Prostate gland (tissue), 2 donors: ENCODE results near the gene ZNF385D. TPM values are rescaled to one million over a fixed set of nuclear protein-coding genes. Genes with fewer than 3 reads are reported as not detected.

Experiments used
- DNase-seq: peaks from one replicate; pipeline ENCODE4 v3.0.0-alpha.2; 2019; ENCODE audit warnings: low spot score
- H3K27ac ChIP-seq, 2 donors: fragments of 200-600 bp; sonication (generic); 2 replicates each; pipeline ENCODE4 v1.5.1; 2017 to 2019
- H3K27me3 ChIP-seq: fragments of 200-600 bp; sonication (generic); replicated peaks from 2 replicates; pipeline ENCODE4 v1.5.1; 2019; ENCODE audit not compliant: insufficient read depth
- H3K36me3 ChIP-seq, 2 donors: fragments of 200-600 bp; sonication (generic); 1 replicate in 1 of 2; 2 replicates in 1 of 2; pipeline versions ENCODE4 v1.5.1 to v1.8.1; 2017 to 2019
- H3K4me1 ChIP-seq: fragments of 200-600 bp; sonication (generic); replicated peaks from 2 replicates; pipeline ENCODE4 v1.5.1; 2019
- H3K4me3 ChIP-seq, 2 donors: fragments of 200-600 bp; sonication (generic); 2 replicates each; pipeline ENCODE4 v1.5.1; 2017 to 2019
- H3K9me3 ChIP-seq: fragments of 200-600 bp; sonication (generic); 2 replicates; pipeline ENCODE4 v1.5.1; 2017
- CTCF ChIP-seq, 4 experiments: fragments of 200-600 bp in 2 of 4; fragments of 450-650 bp in 2 of 4; sonication (generic) in 2 of 4; IDR thresholded peaks; 1 replicate in 3 of 4; 2 replicates in 1 of 4; pipeline ENCODE4 v1.5.1; 2016 to 2019; ENCODE audit warnings: antibody characterized with exemption in 4 of 4, mild to moderate bottlenecking in 2 of 4, moderate library complexity in 2 of 4
- POLR2A ChIP-seq: fragments of 450-650 bp; IDR thresholded peaks from one replicate; pipeline ENCODE4 v1.6.1; 2016; ENCODE audit warnings: antibody characterized with exemption, mild to moderate bottlenecking
- POLR2AphosphoS5 ChIP-seq: sonication (generic); formaldehyde crosslinking; IDR thresholded peaks from one replicate; pipeline ENCODE4 v1.6.1; 2017; ENCODE audit warnings: antibody characterized with exemption
- WGBS: methylation state at CpG from one replicate; pipeline ENCODE4 v1.1.5; 2018; 5-methylcytosine and 5-hydroxymethylcytosine counted together
- intact Hi-C: fragments of 100-400 bp; cut with DNase I; formaldehyde crosslinking; loops from one replicate; pipeline ENCODE4 v1.14.2; 2022
- total RNA-seq, 2 donors: library from RNA; depleted of rRNA; stranded (reverse); fragments of >200 nt; gene quantifications; one replicate each; pipeline ENCODE4 v1.1.0, GENCODE V29; 2016

Gene ZNF385D
- total RNA-seq, 2 donors from 2014 or later = 1.0 to 5.9 TPM

DNA sequence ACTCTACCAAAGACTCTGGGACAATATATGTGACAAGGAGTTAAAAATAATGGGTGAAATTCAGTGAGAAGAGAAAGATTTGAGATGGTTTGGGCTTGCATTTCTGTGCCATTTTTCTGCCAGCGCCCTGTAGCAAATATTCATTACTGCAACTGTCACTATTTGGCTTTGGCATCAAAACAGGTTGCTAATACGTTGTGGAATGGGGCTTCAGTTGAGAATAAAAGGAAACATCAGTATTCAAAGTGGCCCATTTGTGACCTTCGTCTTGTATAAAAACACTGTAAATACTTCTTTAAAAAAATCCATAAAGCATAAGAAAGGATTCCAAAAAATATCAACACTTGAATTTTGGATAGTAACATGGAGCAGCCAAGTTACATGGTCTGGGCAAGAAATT, 309.2 kb downstream of the ZNF385D start:
- WGBS = 49% methylated on average over 3 of the region's 3 CpGs
- intact Hi-C loops = no loop called here
- TF ChIP-seq POLR2A (no peak), CTCF (IDR thresholded peaks at IDR 0.05) (no peak)

DNA sequence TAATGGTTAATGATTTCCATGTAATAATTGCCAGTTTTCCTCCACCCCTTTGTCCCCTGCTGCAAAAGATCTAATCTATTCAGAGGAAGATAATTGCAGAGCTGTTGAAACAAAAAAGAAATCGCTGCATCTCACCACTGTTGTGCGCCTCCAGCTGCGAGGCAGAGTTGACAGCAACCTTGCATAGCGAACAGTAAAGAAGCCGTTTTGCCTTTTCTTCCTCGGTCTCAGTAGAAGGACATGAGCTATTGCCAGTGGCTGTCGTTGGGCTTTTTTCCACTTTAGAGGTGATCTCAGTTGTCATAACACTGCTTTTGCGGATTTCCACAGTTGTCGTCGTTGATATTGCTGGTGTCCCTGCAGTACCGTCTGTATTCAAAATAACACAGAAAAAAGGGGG, 314.2 kb downstream of the ZNF385D start:
- Histone ChIP-seq H3K36me3 (no peaks in the 10 kb centered on the region), H3K4me1 (no peaks in the 10 kb centered on the region), H3K4me3 (no peak overlapping the region), H3K9me3 (no peaks in the 10 kb centered on the region), H3K27ac (no peak overlapping the region), H3K27me3 (no peaks in the 10 kb centered on the region)
- no peak for DNase-seq
- TF ChIP-seq POLR2AphosphoS5 (no peak), CTCF (IDR thresholded peaks at IDR 0.05) (no peak)
- 78% methylated on average over 11 of the region's 11 CpGs for WGBS
- intact Hi-C loops = no loop called here

More for the DNA sequence above, 309.2 kb downstream of the ZNF385D start:
- no peaks in the 10 kb centered on the region for H3K4me1 ChIP-seq
- no peak for DNase-seq
- H3K36me3 ChIP-seq = no peaks in the 10 kb centered on the region
- no peak overlapping the region for H3K27ac ChIP-seq
- H3K27me3 ChIP-seq = no peaks in the 10 kb centered on the region
- no peak overlapping the region for H3K4me3 ChIP-seq
- H3K9me3 ChIP-seq = no peaks in the 10 kb centered on the region

- no peak overlapping the region for H3K4me3 ChIP-seq
- WGBS = 62% methylated on average over 2 of the region's 2 CpGs
- intact Hi-C loops = no loop called here
- DNase-seq = no peak
- TF ChIP-seq CTCF (IDR thresholded peaks at IDR 0.05) (no peak), POLR2AphosphoS5 (no peak), POLR2A (no peak)
- no peaks in the 10 kb centered on the region for H3K4me1 ChIP-seq
- H3K27me3 ChIP-seq = no peaks in the 10 kb centered on the region
- H3K27ac ChIP-seq = no peak overlapping the region
- H3K9me3 ChIP-seq = no peaks in the 10 kb centered on the region
- H3K36me3 ChIP-seq = no peaks in the 10 kb centered on the region
Measured at GRCh38 chr3:21435871-21436270, 315.1 kb downstream of the ZNF385D start.

- Histone ChIP-seq H3K27me3 (no peaks in the 10 kb centered on the region), H3K4me1 (no peaks in the 10 kb centered on the region), H3K4me3 (no peak overlapping the region), H3K9me3 (no peaks in the 10 kb centered on the region), H3K27ac (no peak overlapping the region), H3K36me3 (no peaks in the 10 kb centered on the region)
- TF ChIP-seq POLR2A (no peak), POLR2AphosphoS5 (no peak), CTCF (IDR thresholded peaks at IDR 0.05) (no peak)
- intact Hi-C loops = no loop called here
- DNase-seq = no peak
- WGBS = 100% methylated on average over 1 of the region's 1 CpG
Measured at GRCh38 chr3:21434310-21434709, 316.7 kb downstream of the ZNF385D start.

GRCh38 chr3:21433751-21434150, 317.3 kb downstream of the ZNF385D start:
- intact Hi-C loops = no loop called here
- Histone ChIP-seq H3K4me3 (no peak overlapping the region), H3K9me3 (no peaks in the 10 kb centered on the region), H3K36me3 (no peaks in the 10 kb centered on the region), H3K4me1 (no peaks in the 10 kb centered on the region), H3K27ac (no peak overlapping the region), H3K27me3 (no peaks in the 10 kb centered on the region)
- DNase-seq = no peak
- 91% methylated on average over 6 of the region's 6 CpGs for WGBS
- TF ChIP-seq POLR2AphosphoS5 (no peak), CTCF (IDR thresholded peaks at IDR 0.05) (no peak)
